GM23248 (cell line): ENCODE data around the gene WBP1.

Experiments
- EZH2 ChIP-seq: fragments of 200-600 bp; sonication (generic); IDR thresholded peaks from 2 replicates; pipeline ENCODE4 v1.6.1; 2018; ENCODE audit warnings: antibody characterized with exemption, mild to moderate bottlenecking; ENCODE audit not compliant: insufficient read depth, poor library complexity, severe bottlenecking
- EZH2phosphoT487 ChIP-seq: fragments of 200-600 bp; sonication (generic); IDR thresholded peaks from 2 replicates; pipeline ENCODE4 v1.6.1; 2018; ENCODE audit warnings: antibody characterized with exemption, moderate library complexity, mild to moderate bottlenecking, low read depth; ENCODE audit not compliant: insufficient read depth

GRCh38 chr2:74458132-74458937 is at the start of gene WBP1:
- TF ChIP-seq EZH2: no peak
- TF ChIP-seq EZH2phosphoT487: no peak
